HG02623 (cell line): Measurements from ENCODE around the gene SNX6.
"Not testable (repeated sequence)": the region's sequence is repeated elsewhere in the genome, so short reads cannot be mapped to it uniquely, and the experiment has no call there.

Experiments used
- ATAC-seq: cut with Tn5 transposase; IDR thresholded peaks from one replicate; pipeline ENCODE4 v1.9.1; 2021; ENCODE audit warnings: moderate library complexity; ENCODE audit not compliant: unreplicated experiment

SNX6 gene

GRCh38 chr14:34640826-34641225 lies 10.9 kb upstream of the SNX6 start:
- ATAC-seq, result no peak

GRCh38 chr14:34634360-34634771 lies 4.4 kb upstream of the SNX6 start:
- not testable (repeated sequence) for ATAC-seq

- ATAC-seq, result no peak
Measured at GRCh38 chr14:34633742-34634141, 3.8 kb upstream of the SNX6 start.

GRCh38 chr14:34632411-34632978 lies 2.5 kb upstream of the SNX6 start:
- ATAC-seq, result no peak

GRCh38 chr14:34629344-34629656 lies 648 bp downstream of the SNX6 start:
- ATAC-seq, result no peak

GRCh38 chr14:34628681-34629135 lies 1.2 kb downstream of the SNX6 start:
- ATAC-seq, result no peak

GRCh38 chr14:34623506-34623905 lies 6.4 kb downstream of the SNX6 start:
- no peak for ATAC-seq

- no peak for ATAC-seq
Measured at GRCh38 chr14:34620839-34621238, 9.1 kb downstream of the SNX6 start.

- ATAC-seq, result no peak
Measured at GRCh38 chr14:34620115-34620514, 9.8 kb downstream of the SNX6 start.

- ATAC-seq, result no peak
Measured at GRCh38 chr14:34619471-34619870, 10.5 kb downstream of the SNX6 start.

GRCh38 chr14:34616360-34616759 lies 13.6 kb downstream of the SNX6 start:
- ATAC-seq, result no peak

- no peak for ATAC-seq
Measured at GRCh38 chr14:34615507-34615906, 14.4 kb downstream of the SNX6 start.

- no peak for ATAC-seq
Measured at GRCh38 chr14:34614638-34615037, 15.3 kb downstream of the SNX6 start.

- no peak for ATAC-seq
Measured at GRCh38 chr14:34610101-34610500, 19.8 kb downstream of the SNX6 start.

- no peak for ATAC-seq
Measured at GRCh38 chr14:34605461-34605860, 24.5 kb downstream of the SNX6 start.

GRCh38 chr14:34604995-34605394 lies 25.0 kb downstream of the SNX6 start:
- ATAC-seq, result no peak

GRCh38 chr14:34596891-34597290 lies 33.1 kb downstream of the SNX6 start:
- ATAC-seq, result no peak

- ATAC-seq, result no peak
Measured at GRCh38 chr14:34593740-34594375, 36.1 kb downstream of the SNX6 start.

- ATAC-seq, result no peak
Measured at GRCh38 chr14:34592623-34593022, 37.3 kb downstream of the SNX6 start.

- ATAC-seq, result no peak
Measured at GRCh38 chr14:34583525-34583924, 46.4 kb downstream of the SNX6 start.

- no peak for ATAC-seq
Measured at GRCh38 chr14:34582117-34582680, 47.7 kb downstream of the SNX6 start.

- no peak for ATAC-seq
Measured at GRCh38 chr14:34580381-34580780, 49.6 kb downstream of the SNX6 start.

- ATAC-seq, result no peak
Measured at GRCh38 chr14:34571771-34572170, 58.2 kb downstream of the SNX6 start.
